HG02970 (cell line): ENCODE measurements around the gene TMEM135.
"Not testable (repeated sequence)": the region's sequence is repeated elsewhere in the genome, so short reads cannot be mapped to it uniquely, and the experiment has no call there.

Experiments
- ATAC-seq: cut with Tn5 transposase; IDR thresholded peaks from one replicate; pipeline ENCODE4 v1.9.1; 2021; ENCODE audit warnings: mild to moderate bottlenecking, moderate library complexity, moderate number of reproducible peaks; ENCODE audit not compliant: unreplicated experiment, low FRiP score

The TMEM135 gene

DNA sequence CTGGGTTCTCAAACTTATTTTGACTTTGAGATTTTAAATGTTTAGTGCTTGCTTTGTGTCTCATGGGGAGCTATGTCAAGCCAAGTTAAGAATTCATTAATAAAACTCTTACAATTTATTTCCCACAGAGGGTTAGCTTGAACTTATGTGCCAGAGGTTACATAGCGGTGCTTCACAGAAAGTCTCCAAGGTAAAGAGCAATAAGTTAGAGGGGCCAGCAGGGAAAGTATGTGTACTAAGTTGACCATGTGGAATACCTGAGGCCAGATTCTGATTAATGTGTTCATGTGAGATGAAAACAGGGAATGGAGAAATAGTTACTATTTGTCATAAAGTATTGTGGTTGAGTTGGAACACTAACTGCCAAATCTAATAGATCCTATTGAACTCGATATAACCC lies 149.3 kb downstream of the TMEM135 start:
- ATAC-seq = no peak

DNA sequence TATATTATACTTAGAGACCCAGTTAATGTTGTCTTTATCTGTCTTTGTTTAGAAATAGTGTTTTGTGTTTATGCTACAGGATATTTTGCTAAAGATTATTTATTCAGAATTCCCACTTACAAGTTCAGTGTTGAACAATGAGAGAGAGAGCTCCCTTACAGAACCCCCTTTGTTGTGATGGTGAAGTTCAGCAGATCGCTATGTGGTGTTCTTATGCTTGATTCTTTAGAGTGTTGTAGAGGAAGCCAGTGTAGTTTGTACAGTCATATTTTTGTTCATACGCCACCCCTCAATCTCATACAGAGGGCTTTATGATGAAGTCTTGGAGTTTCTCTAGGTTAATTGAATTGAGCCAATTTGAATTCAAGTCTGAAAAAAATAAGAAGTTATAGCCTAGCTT lies 150.2 kb downstream of the TMEM135 start:
- ATAC-seq = no peak

DNA sequence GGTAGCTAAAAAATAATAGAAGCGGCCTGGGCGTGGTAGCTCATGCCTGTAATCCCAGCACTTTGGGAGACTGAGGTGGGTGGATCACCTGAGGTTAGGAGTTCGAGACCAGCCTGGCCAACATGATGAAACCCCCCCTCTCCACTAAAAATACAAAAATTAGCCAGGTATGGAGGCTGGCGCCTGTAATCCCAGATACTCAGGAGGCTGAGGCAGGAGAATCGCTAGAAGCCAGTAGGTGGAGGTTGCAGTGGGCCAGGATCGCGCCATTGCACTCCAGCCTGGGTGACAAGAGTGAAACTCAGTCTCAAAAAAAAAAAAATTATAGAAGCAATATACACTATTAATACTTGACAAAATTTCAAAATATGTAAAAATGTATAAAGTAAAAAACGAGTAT lies 150.7 kb downstream of the TMEM135 start:
- not testable (repeated sequence) for ATAC-seq

DNA sequence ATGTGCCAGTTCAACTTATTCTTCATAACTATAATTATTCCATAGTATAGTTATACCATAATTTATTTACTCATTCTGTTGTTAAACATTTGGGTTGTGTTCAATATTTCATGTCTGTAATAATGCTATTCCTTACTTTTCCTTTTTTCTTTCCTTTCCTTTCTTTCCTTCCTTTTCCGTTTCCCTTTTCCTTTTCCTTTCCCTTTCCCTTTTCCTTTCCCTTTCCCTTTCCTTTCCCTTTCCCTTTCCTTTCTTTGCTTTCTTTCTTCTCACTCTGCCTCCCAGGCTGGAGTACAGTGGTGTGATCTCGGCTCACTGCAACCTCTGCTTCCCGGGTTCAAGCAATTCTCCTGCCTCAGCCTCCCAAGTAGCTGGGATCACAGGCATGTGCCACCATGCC lies 151.2 kb downstream of the TMEM135 start:
- ATAC-seq = not testable (repeated sequence)

DNA sequence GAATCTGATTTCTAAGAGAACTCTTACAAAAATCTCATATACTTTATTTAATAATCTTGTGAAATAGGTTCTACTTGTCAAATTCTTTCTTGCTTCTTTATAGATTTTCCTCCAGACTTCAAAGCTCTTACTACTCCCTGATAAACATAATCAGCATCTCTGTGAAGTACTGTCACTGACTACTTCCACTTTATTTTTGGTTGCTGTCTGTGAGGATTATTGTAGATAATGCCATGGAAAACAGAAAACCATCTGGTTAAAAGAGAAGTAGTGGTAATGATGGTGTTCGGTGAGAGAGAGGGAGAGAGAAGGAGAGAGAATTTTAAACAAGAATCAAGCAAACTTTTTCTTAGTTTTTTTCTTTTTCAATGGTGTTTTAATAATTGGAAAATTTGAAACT lies 152.3 kb downstream of the TMEM135 start:
- no peak for ATAC-seq

DNA sequence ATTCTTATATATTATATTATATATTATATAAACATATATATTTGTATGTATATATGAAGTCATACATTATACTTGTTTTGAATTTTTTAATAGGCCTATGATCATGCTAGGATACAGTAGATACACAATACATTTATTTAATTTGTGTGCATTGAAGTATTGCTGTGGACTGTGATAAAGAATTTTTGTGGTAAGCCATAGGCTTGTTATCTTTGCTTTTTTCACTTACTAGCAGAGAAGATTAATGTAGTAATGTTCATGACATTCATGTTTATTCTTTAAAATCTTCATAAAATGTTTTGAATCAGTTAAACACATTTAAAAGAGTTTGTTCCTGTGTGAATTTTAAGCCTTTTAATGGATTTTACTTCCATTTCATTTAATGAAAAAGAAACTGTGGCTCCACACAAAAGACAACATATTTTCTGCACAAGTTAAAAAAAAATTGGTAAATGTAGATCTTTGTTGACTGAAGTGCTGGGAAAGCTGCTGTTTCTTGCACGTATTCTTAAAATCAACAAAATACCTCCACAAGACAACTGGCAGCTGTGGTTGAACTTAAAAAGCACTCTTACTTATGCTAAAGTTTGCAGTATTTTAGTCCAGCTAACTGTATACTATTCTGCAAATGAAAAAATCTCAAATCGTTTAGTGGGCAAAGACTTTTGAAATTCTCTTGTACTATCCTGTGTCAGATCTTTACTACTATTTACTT lies 156.2 kb downstream of the TMEM135 start:
- ATAC-seq = no peak

DNA sequence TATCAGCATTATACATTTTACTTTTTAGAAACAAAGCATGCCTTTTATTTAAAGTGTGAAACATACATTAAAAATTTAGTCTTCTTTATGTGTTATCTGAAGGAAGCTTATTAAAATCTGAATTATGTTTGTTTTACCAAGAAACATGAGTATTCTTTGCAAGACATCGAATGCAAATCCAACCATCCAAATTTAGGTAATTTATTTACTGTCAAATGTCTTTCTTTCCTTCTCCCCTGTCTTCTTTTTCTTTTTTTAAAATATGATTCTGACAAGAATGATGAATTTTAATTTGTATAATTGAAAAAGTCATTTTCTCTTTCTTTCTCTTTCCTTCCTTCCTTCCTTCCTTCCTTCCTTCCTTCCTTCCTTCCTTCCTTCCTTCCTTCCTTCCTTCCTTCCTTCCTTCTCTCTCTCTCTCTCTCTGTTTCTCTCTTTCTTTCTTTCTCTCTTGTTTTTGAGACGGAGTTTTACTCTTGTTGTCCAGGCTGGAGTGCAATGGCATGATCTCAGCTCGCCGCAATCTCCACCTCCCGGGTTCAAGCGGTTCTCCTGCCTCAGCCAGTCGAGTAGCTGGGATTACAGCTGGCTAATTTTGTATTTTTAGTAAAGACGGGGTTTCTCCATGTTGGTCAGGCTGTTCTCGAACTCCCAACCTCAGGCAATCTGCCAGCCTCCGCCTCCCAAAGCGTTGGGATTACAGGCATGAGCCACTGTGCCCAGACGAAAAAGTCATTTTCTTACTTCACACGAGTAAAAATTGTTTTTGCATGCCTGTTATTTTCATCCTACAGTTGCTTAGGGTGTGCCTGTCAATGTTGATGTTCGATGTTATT lies 157.5 kb downstream of the TMEM135 start:
- ATAC-seq = no peak

DNA sequence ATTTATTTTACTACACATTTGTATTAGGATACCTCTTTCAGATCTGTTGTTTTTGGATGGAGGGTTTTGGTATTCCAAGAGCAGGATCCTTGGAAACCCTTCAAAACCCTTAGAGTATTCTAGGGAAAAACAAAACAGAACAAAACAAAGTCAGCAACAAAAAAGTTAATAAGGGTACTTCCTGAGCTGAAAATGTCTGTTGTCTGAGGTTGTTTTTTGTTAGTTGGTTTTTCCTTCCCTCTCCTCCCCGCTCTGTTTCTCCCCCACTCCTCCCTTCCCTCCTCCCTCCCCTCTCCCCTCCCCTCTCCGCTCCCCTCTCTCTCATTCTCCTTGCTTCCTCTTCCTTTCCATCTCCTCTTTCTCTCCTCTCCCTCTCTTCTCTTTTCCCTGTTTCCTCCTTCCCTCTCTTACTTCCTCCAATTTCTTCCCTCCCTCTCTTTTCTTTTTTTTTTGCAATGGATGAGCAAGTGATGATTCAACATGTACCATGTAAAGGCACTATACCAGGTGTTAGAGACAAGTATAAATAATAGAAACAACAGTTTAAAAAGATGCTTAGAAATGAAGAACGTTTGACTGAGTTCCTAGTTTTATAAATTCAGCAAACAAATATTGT lies 160.6 kb downstream of the TMEM135 start:
- ATAC-seq = no peak

DNA sequence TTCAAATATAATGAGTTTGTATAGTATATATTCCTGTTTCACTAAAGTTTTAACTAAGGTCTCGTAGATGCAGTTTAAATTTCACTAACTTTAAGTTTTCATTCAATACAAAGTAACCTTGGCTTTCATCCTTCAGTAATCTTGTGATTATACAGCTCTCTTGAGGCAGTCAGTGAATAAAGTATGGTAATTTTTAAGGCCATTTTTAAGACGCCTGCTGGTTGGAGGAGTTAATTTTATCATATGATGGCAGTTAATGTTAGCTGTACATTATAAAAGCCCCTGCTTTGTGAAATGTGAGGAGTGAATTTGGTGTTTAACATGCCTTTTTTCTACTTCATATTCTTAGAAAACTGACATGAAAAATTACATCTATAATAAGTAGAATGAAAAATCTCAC lies 163.6 kb downstream of the TMEM135 start:
- ATAC-seq = no peak

DNA sequence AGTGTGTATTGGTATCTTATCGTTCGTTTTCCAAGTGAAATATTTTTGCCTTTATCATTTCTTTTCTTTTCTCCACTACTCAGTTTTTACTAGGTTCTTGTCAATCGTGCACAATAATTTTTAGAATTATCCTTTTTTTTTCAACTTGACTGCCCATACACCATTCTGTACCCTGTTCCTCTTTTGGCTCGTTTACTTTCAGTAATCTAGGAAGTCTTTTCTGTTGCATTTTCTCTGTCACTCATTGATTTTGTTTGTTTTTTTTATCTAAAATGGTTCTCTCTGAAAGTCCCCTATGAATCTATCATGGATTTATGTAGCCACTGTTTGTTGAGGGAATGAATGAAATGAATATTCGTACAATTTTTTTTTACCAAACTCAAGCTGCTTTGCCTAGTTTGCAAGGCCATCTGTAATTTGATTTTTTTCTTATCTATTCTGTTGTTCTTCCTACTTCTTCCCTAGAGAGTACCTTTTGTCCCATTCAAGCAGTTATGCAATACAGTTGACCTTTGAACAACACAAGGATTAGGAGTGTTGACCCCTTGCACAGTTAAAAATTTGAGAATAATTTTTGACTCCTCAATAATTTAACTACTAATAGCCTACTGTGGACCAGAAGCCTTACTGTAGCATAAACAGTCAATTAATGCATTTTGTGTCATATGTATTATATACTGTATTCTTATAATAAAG lies 166.3 kb downstream of the TMEM135 start:
- no peak for ATAC-seq

DNA sequence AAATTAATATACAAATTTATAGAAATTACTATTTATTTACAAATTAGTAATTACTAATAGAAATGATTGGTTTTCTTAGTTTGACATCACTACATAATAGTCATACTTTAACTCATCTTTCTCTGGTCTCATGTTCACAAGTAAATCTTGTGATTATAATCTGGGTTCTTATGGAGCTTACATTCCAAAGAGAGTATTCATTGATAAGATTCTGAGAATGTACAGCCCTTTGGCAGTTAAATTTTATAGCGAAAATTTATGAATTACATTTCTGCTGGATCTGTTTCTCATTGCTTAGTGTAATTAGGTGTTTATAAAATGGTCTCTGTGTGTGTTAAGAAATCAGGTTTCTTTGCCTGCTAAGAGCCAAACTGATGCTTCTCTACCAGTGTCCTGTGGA lies 175.2 kb downstream of the TMEM135 start:
- no peak for ATAC-seq

DNA sequence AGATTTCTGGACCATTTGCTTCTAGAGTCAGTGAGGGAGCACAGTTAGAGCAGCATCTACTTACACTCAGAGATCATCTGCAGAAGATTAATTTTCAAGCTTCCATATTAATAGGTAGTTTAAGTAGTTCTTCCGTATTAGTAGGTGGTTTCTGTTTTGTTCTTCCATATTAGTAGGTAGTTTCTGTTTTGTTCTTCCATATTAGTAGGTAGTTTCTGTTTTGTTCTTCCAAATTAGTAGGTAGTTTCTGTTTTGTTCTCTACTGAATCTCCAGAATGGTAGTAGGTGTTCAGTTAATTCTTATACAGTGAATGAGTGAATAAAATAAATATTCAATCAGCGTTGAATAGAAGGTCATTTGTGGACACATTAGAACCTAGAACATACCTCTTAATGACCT lies 175.7 kb downstream of the TMEM135 start:
- ATAC-seq = no peak

DNA sequence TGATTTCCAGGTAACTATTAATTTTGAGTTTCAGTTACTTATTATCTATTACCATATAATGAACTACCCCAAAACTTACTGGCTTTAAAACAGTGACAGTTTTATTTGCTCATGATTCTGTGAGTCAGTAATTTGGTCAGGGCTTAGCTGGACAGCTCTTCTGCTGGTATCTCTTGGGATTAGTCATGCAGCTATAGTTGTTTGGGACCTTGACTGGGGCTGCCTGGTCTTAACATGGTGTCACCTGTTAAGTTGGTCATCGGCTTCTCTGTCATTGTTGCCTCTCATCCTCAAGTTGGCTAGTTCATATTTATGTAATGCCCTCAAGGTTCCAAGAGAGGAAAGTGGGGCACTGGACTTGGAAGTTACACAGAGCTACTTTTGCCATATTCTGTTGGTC lies 177.5 kb downstream of the TMEM135 start:
- no peak for ATAC-seq

DNA sequence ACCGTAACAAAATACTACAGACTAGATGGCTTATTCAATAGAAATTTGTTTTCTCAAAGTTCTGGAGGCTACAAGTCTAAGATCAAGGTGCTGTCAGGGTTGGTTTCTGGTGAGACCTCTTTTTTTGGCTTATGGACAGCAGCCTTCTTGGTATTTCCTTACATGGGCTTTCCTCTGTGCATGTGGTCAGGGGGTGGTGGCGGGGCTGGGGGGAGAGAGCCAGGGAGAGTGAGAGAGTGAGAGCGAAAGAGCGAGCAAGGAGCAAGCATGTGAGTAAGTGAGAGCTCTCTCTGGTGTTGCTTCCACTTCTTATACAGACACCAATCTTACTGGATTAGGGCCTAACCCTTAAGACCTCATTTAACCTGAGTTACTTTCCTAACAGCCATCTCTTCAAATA lies 181.5 kb downstream of the TMEM135 start:
- no peak for ATAC-seq

DNA sequence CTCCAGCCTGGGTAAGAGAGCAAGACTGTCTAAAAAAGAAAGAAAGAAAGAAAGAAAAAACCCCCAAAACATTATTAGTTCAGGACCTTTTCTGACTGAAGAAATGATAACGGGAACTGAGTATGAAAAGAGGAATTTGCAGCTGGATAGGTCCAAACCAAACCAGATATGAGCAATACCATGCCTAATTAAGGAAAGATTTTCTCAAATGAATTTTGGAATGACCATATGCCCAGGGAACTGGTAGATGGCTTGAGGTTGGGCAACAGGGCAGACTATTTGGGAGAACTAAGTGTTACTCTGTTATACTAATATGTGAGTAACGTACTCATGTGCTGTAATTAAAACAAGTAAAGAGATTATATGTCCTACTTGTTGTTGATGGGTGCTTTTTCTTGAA lies 186.1 kb downstream of the TMEM135 start:
- ATAC-seq = no peak

DNA sequence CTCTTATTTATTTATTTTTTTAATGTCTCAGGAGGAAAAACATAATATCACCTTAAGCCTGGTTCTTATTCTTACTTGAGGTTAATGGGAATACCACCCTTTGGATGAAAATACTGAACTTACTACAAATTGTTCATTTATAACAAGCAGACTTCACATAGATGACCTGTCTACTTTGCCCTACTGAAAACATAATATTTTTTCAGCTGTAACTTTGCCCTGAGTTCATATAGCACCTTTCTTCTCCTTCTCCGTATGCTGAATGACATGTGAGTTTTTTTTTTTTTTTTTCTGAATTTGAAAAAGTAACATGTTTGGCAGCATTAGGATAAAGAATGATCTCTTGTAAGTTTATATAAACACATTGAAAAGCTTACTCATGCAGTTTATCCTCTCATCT lies 186.8 kb downstream of the TMEM135 start:
- no peak for ATAC-seq

DNA sequence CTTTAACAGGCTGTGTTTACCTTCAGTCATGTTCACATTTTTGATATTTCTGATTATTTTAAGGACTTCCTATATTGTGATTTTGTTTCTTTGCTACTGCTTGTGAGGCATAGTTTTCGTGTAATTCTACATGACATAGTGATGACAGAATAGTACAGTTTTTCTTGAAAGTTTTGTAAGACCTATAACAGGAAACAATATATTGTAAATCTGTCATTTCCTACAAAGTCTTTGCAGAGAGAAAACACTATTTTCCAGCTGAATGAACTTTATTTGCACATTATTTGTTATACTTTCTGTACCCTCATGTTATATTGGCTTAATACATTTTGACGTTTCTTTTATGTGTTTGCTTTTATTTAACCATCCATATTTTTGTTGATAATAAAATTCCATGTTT lies 191.1 kb downstream of the TMEM135 start:
- no peak for ATAC-seq

DNA sequence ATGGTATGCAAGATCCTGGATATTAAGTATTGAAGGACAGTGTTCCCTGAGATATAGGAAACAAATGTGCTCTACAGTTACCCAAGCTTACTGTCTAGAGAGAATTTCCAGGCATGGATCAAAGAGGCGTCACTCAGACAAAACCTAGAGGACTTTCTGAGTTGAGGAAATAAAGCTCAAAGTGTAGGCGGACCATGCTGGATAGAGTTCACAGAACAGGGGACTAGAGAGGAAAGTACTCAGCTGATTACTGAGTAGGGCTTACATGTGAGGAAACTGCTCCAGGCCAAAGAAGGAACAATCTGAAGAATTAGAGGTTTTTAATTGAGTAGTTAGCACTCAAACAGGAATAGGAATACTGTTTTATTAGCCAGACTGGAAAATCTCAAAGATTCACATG lies 193.3 kb downstream of the TMEM135 start:
- no peak for ATAC-seq

DNA sequence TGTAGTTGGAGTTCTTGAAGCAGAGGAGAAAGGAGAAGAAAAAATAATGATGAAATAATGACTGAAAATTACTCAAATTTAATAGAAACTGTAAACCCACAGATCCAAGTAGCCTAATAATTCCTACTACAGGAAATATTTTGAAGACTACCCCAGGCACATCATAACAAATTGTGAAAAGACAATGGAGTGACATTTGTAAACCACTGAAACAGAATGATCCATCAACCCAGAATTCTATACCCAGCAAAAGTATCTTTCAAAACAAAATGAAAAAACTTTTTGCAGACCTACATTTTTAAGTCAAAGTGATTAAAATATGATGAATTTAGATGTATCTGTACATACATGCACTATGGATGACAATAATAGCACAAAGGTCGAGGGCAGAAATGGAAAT lies 194.6 kb downstream of the TMEM135 start:
- no peak for ATAC-seq

DNA sequence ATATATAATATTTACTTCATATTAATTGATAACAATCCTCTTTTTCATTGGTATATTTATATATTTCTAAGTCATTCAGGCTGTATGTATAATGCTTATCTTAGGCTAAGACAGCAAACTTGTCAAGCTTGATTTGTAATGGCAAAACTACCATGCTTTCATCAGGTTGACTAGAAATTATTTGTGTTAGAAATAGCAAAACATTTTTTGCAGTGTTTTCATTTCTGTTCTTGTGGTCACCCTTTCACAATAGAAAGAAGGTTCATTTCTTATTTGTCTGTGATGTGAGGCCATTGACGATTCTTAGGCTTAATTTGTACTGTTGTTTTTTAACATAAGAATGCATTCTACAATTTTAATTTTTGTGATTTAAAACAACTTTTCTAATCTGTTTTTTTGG lies 197.6 kb downstream of the TMEM135 start:
- ATAC-seq = no peak

DNA sequence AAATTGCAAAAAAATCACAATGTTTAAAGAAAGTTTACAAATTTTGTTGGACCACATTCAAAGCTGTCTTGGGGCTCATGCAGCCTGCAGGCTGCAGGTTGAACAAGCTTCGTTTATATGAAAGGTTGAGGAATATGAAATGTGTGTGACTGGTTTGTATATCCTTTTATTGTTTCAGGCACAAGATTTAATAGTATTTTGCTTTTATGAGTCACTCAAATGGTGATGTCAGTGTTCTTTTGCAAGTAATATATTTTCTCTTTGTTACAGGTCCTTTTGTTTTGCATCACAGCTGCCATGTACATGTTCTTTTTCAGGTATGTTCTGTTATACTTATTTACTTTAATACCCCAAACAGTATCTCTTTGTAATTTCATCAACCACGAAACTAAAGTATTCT lies 198.6 kb downstream of the TMEM135 start:
- ATAC-seq = no peak
